SK-N-SH treated with all-trans-retinoic acid at 6 μM for 48 hours (cell line): ENCODE results near the gene BNC2.
"Not testable (repeated sequence)": the region's sequence is repeated elsewhere in the genome, so short reads cannot be mapped to it uniquely, and the experiment has no call there.

Source experiments
- ATAC-seq: fragments of 200-7000 bp; cut with Tn5 transposase; 3 replicates; pipeline ENCODE4 v1.9.1; 2020; ENCODE audit warnings: mild to moderate bottlenecking, moderate library complexity
- ARNTL ChIP-seq: fragments of 450-650 bp; formaldehyde crosslinking; IDR thresholded peaks from 2 replicates; pipeline ENCODE4 v1.5.0; 2020; ENCODE audit warnings: low read depth, mild to moderate bottlenecking, moderate library complexity, borderline replicate concordance
- BACH2 ChIP-seq: fragments of 250-450 bp; sonication (Bioruptor Pico); IDR thresholded peaks from 2 replicates; pipeline ENCODE4 v1.9.0; 2021; ENCODE audit warnings: mild to moderate bottlenecking, borderline replicate concordance
- CREB5 ChIP-seq: fragments of 250-450 bp; sonication (Bioruptor Pico); IDR thresholded peaks from 2 replicates; pipeline ENCODE4 v1.5.1; 2020; ENCODE audit warnings: low read depth, mild to moderate bottlenecking, moderate library complexity
- CSDC2 ChIP-seq: fragments of 250-450 bp; sonication (Bioruptor Pico); IDR thresholded peaks from 2 replicates; pipeline ENCODE4 v1.5.0; 2020; ENCODE audit warnings: mild to moderate bottlenecking, moderate library complexity
- ESRRG ChIP-seq: fragments of 250-450 bp; sonication (Bioruptor Pico); IDR thresholded peaks from 2 replicates; pipeline ENCODE4 v1.6.1; 2021; ENCODE audit warnings: mild to moderate bottlenecking
- GLIS3 ChIP-seq: fragments of 250-450 bp; sonication (Bioruptor Pico); IDR thresholded peaks from 2 replicates; pipeline ENCODE4 v1.5.0; 2020; ENCODE audit warnings: mild to moderate bottlenecking, moderate library complexity
- ISL1 ChIP-seq: fragments of 250-450 bp; sonication (Bioruptor Pico); IDR thresholded peaks from 2 replicates; pipeline ENCODE4 v2.1.2; 2022; ENCODE audit warnings: mild to moderate bottlenecking, moderate library complexity
- OSR1 ChIP-seq: fragments of 250-450 bp; sonication (Bioruptor Pico); IDR thresholded peaks from 2 replicates; pipeline ENCODE4 v1.8.0; 2022; ENCODE audit warnings: moderate library complexity, mild to moderate bottlenecking, inconsistent platforms
- PPARA ChIP-seq: fragments of 250-450 bp; sonication (Bioruptor Pico); IDR thresholded peaks from 2 replicates; pipeline ENCODE4 v1.5.0; 2020; ENCODE audit warnings: mild to moderate bottlenecking, borderline replicate concordance
- RARB ChIP-seq: fragments of 250-450 bp; sonication (Bioruptor Pico); IDR thresholded peaks from 2 replicates; pipeline ENCODE4 v1.8.0; 2021; ENCODE audit warnings: mild to moderate bottlenecking, moderate library complexity
- SNAI2 ChIP-seq: fragments of 250-450 bp; sonication (Bioruptor Pico); IDR thresholded peaks from 2 replicates; pipeline ENCODE4 v1.5.0; 2020; ENCODE audit warnings: mild to moderate bottlenecking, moderate library complexity
- TCF4 ChIP-seq: fragments of 250-450 bp; sonication (Bioruptor Pico); IDR thresholded peaks from 2 replicates; pipeline ENCODE4 v1.8.0; 2021; ENCODE audit warnings: mild to moderate bottlenecking, moderate library complexity, borderline replicate concordance
- TOX ChIP-seq: fragments of 250-450 bp; sonication (Bioruptor Pico); IDR thresholded peaks from 2 replicates; pipeline ENCODE4 v1.8.0; 2021; ENCODE audit warnings: mild to moderate bottlenecking, moderate library complexity, borderline replicate concordance
- TSHZ2 ChIP-seq: fragments of 250-450 bp; sonication (Bioruptor Pico); IDR thresholded peaks from 2 replicates; pipeline ENCODE4 v1.5.0; 2020; ENCODE audit warnings: mild to moderate bottlenecking, moderate library complexity
- ZC3H10 ChIP-seq: fragments of 250-450 bp; sonication (Bioruptor Pico); IDR thresholded peaks from 2 replicates; pipeline ENCODE4 v1.5.1; 2021; ENCODE audit warnings: mild to moderate bottlenecking, moderate library complexity
- ZFP3 ChIP-seq: fragments of 250-450 bp; sonication (Bioruptor Pico); IDR thresholded peaks from 2 replicates; pipeline ENCODE4 v1.5.0; 2020; ENCODE audit warnings: mild to moderate bottlenecking, moderate library complexity
- ZFP30 ChIP-seq: fragments of 450-650 bp; formaldehyde crosslinking; IDR thresholded peaks from 2 replicates; pipeline ENCODE4 v1.5.0; 2022; ENCODE audit warnings: mild to moderate bottlenecking, moderate library complexity
- ZNF565 ChIP-seq: fragments of 450-650 bp; formaldehyde crosslinking; conservative IDR thresholded peaks from 2 replicates; pipeline ENCODE4 v1.5.0; 2020; ENCODE audit warnings: low read depth, mild to moderate bottlenecking, moderate library complexity
- ZNF70 ChIP-seq: fragments of 450-650 bp; formaldehyde crosslinking; IDR thresholded peaks from 2 replicates; pipeline ENCODE4 v1.5.0; 2020; ENCODE audit warnings: mild to moderate bottlenecking, moderate library complexity
- ZNF8 ChIP-seq: fragments of 450-650 bp; formaldehyde crosslinking; IDR thresholded peaks from 2 replicates; pipeline ENCODE4 v1.5.0; 2020; ENCODE audit warnings: mild to moderate bottlenecking, moderate library complexity
- TF ChIP-seq, protein P1 (sequence below): fragments of 250-450 bp; sonication (Bioruptor Pico); IDR thresholded peaks from 2 replicates; pipeline ENCODE4 v1.8.0; 2020; ENCODE audit warnings: mild to moderate bottlenecking, moderate library complexity, borderline replicate concordance
- TF ChIP-seq, protein P2 (sequence below): fragments of 250-450 bp; sonication (Bioruptor Pico); IDR thresholded peaks from 2 replicates; pipeline ENCODE4 v1.8.0; 2021; ENCODE audit warnings: low read depth, mild to moderate bottlenecking, moderate library complexity, borderline replicate concordance

Gene BNC2

DNA sequence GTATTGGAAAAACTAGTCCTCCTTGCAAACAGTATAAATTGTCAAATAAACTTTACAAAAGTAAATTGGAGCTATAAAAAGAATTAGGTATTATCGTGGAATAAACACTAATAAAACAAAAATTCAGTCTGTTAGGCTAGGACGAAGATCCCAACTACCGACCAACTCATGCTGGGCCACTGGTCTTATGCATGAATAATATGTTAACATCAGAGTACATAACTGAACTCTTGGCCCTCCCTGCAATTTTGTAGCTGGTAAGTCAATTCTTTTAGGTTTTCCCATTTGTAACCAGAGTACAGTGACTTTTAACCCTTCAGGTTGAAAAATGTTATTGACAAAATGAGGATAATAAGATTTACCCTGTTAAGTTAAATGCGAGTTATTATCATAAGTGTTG, 428.7 kb downstream of the BNC2 start (continued):
- TF ChIP-seq GLIS3 (CRISPR knock-in tag): no peak

DNA sequence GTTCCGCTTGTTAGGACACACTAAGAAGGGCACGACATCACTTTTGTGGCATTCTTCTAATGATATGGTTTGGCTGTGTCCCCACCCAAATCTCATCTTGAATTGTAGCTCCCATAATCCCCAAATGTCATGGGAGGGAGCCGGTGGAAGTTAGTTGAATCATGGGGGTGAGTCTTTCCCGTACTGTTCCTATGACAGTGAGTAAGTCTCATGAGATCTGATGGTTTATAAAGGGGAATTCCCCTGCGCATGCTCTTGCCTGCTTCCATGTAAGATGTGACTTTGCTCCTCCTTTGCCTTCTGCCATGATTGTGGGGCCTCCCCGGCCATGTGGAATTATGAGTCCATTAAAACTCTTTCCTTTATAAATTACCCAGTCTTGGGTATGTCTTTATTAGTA, 431.6 kb downstream of the BNC2 start:
- not testable (repeated sequence) for ATAC-seq

DNA sequence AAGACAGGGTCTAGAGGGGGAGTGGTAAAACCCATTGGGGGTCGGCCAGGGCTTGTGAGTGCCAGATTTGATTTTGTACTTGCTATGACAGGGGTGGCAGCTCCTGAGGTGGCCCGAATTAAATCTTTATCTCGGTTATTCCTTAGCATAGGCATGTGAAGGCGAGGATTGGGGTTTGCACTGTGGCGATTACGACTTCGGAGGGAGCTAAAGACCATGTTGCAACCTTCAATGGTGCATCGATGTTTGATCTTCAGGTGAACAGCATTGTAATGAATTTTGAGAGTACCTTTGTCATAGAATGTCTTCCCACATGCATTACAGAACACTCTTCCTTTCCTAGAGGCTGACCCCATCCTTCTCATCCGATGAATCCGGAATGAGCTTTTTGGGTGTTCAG, 433.9 kb downstream of the BNC2 start:
- no peak for ATAC-seq

GRCh38 chr9:16434526-16434925, 435.9 kb downstream of the BNC2 start:
- peak; percentile 96 for ATAC-seq
- TF ChIP-seq, protein P1, sequence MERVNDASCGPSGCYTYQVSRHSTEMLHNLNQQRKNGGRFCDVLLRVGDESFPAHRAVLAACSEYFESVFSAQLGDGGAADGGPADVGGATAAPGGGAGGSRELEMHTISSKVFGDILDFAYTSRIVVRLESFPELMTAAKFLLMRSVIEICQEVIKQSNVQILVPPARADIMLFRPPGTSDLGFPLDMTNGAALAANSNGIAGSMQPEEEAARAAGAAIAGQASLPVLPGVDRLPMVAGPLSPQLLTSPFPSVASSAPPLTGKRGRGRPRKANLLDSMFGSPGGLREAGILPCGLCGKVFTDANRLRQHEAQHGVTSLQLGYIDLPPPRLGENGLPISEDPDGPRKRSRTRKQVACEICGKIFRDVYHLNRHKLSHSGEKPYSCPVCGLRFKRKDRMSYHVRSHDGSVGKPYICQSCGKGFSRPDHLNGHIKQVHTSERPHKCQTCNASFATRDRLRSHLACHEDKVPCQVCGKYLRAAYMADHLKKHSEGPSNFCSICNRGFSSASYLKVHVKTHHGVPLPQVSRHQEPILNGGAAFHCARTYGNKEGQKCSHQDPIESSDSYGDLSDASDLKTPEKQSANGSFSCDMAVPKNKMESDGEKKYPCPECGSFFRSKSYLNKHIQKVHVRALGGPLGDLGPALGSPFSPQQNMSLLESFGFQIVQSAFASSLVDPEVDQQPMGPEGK (CRISPR knock-in tag): no peak
- TF ChIP-seq BACH2: no peak
- TF ChIP-seq ISL1 (CRISPR knock-in tag): no peak
- TF ChIP-seq PPARA (CRISPR knock-in tag): no peak
- TF ChIP-seq RARB (CRISPR knock-in tag): no peak
- TF ChIP-seq SNAI2 (CRISPR knock-in tag): no peak
- no peak for TF ChIP-seq TOX (CRISPR knock-in tag)
- no peak for TF ChIP-seq ZC3H10
- TF ChIP-seq ZNF565 (CRISPR knock-in tag): no peak
- TF ChIP-seq GLIS3 (CRISPR knock-in tag): no peak
- TF ChIP-seq ZNF8 (CRISPR knock-in tag): no peak
- no peak for TF ChIP-seq ARNTL (CRISPR knock-in tag)
- no peak for TF ChIP-seq ZFP3 (CRISPR knock-in tag)
- no peak for TF ChIP-seq OSR1 (CRISPR knock-in tag)
- no peak for TF ChIP-seq ESRRG (CRISPR knock-in tag)
- TF ChIP-seq, protein P2, sequence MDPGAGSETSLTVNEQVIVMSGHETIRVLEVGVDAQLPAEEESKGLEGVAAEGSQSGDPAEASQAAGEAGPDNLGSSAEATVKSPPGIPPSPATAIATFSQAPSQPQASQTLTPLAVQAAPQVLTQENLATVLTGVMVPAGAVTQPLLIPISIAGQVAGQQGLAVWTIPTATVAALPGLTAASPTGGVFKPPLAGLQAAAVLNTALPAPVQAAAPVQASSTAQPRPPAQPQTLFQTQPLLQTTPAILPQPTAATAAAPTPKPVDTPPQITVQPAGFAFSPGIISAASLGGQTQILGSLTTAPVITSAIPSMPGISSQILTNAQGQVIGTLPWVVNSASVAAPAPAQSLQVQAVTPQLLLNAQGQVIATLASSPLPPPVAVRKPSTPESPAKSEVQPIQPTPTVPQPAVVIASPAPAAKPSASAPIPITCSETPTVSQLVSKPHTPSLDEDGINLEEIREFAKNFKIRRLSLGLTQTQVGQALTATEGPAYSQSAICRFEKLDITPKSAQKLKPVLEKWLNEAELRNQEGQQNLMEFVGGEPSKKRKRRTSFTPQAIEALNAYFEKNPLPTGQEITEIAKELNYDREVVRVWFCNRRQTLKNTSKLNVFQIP (CRISPR knock-in tag): no peak
- no peak for TF ChIP-seq TCF4 (CRISPR knock-in tag)
- TF ChIP-seq ZFP30 (CRISPR knock-in tag): no peak

More for the DNA sequence above, 433.9 kb downstream of the BNC2 start:
- TF ChIP-seq CSDC2 (CRISPR knock-in tag) (no peak), ZNF8 (CRISPR knock-in tag) (no peak), ZFP30 (CRISPR knock-in tag) (no peak), OSR1 (CRISPR knock-in tag) (no peak), RARB (CRISPR knock-in tag) (no peak), CREB5 (no peak), TSHZ2 (CRISPR knock-in tag) (no peak), ISL1 (CRISPR knock-in tag) (no peak), ZNF70 (CRISPR knock-in tag) (no peak), ZC3H10 (no peak), TOX (CRISPR knock-in tag) (no peak)
- TF ChIP-seq, all 23 proteins: peak for 0
